HTR-8/SVneo (cell line): ENCODE measurements around the gene PRR33.

Source experiments
- DNase-seq: peaks from one replicate; pipeline ENCODE4 v3.0.0; 2011; ENCODE audit warnings: low spot score, mixed read lengths; ENCODE audit not compliant: insufficient read length
- FAIRE-seq: peaks from 2 replicates; lab custom pipeline; 2011; peaks lifted over from hg19 to GRCh38; lab: Jason Lieb, UNC

Gene PRR33

DNA sequence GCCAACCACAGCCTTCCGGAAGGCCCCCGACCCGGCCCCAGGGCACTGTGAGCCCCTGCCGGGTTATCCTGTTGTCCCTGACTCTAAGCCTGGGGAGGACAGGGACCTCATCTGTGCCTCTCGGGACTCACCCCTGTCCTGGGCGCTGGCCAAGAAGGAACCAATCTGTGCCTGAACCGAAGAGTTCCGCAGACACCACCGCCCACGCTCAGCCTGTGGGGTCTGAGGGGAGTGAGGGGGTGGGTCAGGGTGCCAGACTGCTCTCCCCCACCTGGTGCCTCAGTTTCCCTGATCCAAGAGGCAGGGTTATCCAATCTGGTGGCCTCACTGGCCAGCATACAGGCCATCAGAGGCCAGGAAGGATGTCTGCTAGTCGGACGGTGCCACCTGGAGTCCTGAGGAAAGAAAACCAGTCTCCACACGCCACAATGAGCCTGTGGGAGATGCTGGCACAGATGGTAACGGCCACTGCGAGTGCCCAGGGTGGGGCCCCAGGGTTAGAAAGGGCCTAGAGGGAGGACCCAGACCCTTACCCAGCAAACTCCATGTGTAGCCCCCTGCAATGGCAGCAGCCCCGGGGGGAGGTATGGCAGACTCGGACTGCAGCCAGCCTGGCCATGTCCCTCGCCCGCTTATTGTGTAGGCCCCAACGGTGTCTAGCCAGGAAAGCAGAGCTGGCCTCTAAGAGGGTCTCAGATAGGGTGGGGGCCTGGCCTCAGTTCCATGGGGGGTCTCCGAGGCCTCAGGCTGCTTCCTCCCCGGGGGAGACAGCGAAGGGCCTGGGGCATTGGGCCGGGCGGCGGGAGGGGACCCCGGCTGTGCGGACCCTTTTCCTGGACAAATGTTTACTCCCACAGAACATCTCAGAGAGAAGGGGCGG, 27.0 kb upstream of the PRR33 start:
- no peak for DNase-seq
- FAIRE-seq, result no peak

DNA sequence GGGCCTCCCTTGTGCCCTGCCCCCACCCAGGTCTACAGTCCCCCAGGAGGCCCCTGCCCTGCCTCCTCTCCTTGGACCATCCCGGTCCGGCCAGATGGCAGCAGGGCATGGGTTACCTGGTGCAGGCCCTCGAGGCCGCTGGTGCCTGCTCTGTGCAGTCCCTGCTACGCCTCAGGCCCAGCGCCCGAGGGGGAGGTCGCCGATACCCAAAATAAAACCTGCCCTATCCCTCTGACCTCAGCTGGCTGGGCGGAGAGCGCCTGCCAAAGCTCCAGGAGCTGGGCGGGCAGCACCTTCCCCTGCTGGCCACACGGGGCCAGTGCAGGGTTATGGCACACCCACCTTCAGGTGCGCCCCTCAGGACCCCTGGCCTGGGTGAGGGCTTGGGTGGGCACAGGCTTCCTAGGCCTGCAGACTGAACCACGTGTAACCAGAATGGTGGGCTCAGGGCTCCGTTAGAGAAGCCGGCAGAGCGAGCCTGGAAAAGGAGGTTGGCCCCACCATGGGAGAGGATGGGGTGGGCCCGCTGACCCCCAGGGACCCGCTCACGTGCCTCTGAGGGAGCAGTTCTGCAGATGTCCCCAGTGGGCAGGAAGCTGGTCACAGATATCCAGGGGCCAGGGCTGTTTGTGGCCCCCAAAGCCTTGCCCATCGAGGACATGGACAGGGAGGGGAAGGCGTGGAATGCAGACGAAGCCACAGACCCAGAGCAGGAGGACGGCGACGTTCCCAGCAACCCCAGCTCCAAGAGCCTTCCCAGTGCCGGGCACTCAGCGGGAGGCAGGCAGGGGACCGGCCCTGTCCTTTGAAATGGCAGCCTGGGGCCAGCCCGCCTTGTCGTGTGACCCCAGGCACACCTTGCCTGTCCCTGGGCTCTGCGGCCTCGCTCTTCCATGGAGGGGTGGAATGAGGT, 26.1 kb upstream of the PRR33 start:
- DNase-seq (no peak), FAIRE-seq (no peak)

DNA sequence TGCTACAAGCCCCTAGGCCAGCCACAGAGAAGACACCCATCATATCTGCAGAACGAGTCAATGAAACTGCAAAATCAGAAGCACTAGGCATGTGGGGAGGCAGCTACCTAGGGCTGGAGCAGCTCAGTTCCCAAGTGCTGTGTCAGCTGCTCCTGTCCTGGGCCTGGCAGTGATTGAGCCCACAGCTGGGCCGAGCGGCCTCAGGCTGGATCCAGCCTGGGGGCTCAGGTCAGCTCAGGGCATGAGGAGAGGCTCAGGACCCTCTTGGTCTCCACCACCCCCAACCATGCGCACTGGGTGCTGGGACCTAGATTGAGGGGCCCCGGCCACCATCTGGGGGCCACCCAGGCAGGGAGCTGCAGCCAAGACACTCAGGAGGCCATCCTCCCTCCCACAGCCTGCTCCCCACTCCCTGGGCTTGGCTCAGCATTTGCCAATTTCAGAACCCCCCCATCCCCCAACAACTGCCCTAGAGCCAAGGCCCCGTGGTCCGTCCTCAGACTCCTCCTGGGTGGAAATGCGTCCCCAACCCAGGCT, 25.4 kb upstream of the PRR33 start:
- DNase-seq, result no peak
- no peak for FAIRE-seq

GRCh38 chr11:1916132-1916985, 24.7 kb upstream of the PRR33 start:
- FAIRE-seq (no peak), DNase-seq (no peak)

DNA sequence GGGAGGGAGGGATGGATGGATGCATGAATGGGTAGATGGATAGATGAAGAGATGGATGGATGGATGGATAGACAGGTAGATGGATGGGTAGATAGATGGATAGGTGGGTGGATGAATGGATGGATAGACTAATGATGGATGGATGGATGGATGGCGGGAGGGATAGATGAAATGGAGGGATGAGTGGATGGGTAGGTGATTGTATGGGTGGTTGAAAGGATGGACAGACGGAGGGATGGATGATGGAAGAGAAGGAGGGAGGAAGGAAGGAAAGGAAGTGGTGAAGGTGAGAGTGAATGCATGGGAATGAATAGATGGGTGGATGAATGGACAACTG, 24.1 kb upstream of the PRR33 start:
- FAIRE-seq (peak; percentile 23), DNase-seq (no peak)

DNA sequence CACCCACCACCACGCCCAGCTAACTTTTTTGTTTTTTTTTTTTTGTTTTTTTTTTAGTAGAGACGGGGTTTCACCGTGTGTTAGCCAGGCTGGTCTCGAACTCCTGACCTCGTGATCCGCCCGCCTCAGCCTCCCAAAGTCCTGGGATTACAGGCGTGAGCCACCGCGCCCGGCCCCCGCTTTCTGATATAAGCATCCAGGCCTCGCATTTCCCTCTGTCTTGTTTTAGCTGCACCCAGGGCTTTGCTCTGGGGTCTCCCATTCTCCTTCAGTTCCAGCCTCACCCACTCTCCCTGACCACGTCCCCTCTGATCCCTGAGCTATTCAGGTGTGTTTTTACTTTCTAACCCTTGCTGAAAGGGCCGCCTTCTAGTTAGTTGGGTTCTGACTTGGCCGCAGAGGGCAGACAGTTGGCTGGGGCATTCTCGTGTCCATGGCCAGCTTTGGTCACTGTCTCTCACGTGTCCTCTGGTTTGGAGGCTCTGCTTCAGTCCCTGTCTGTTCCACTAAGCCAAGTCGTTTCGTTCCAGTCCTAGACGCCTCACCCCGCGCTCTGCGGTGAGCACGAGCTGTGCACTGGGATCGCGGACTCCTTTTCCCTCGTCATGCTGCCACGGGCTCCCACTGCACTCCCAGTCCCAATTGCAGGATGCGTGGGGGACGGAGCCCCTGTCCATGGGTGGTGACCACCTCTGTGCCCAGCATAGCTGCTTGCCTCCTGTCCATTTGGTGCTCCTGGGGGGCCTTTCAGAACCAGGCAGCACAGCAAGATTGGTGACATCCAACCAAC, 21.8 kb upstream of the PRR33 start:
- FAIRE-seq (no peak), DNase-seq (no peak)

GRCh38 chr11:1912289-1912878, 20.7 kb upstream of the PRR33 start:
- DNase-seq (no peak), FAIRE-seq (no peak)

DNA sequence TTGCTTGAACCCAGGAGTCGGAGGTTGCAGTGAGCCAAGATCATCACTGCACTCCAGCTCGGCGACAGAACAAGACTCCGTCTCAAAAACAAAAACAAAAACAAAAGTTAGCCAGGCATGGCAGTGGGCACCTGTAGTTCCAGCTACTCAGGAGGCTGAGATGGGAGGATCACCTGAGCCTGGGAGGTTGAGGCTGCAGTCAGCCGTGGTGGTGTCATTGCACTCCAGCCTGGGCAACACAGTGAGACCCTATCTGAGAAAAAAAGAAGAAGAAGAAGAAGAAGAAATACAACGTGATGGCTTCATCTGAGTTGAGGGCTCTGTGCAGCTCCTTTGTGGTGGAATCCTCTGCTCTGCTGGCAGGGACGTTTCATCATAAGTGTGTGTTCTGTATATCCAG, 17.8 kb upstream of the PRR33 start:
- DNase-seq (no peak), FAIRE-seq (no peak)

DNA sequence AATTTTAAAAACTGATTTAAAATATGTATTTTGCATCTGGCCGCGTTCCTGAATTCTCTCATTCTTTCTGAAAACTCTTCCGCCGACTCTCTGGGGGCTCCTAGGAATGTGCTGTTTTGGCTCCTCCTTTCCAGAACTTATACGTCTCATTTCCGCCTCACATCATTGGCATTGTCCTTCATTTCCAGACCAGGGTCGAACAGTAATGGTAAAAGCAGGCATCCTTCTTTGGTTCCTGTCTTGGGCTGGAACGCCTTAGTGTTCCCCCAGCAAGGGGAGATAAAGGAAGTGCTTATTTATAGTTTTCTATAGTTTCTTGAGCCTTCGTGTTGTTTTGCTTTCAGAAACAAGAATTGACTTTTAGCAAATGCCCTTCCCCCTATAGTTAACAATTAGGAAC, 16.9 kb upstream of the PRR33 start:
- no peak for DNase-seq
- FAIRE-seq, result no peak

- FAIRE-seq (no peak), DNase-seq (no peak)
Observed at GRCh38 chr11:1906611-1907423, 15.1 kb upstream of the PRR33 start.

- FAIRE-seq (no peak), DNase-seq (no peak)
Observed at GRCh38 chr11:1906181-1906580, 14.5 kb upstream of the PRR33 start.

- no peak for FAIRE-seq
- DNase-seq, result no peak
Observed at GRCh38 chr11:1899686-1900085, 8.0 kb upstream of the PRR33 start.

DNA sequence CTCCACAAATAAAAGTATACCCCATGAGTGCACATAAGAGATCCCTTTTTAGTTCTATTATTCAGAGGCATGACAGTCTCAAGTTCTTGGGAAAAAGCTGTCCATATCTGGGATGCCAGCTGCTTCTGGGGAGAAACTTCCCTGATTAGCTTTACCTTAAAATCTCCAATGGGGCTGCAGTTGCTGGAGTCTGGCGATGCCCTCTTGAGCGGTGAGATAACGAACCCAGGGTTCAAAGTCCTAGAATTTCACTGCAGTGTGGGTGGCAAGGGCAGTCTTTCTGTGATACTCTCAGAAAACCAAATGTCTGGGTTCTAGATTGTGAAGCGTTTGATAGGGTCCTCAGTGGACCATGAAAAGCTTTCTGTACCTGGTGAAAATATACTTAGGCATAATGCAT, 7.4 kb upstream of the PRR33 start:
- no peak for FAIRE-seq
- no peak for DNase-seq

GRCh38 chr11:1896923-1897322, 5.2 kb upstream of the PRR33 start:
- no peak for FAIRE-seq
- DNase-seq, result no peak

DNA sequence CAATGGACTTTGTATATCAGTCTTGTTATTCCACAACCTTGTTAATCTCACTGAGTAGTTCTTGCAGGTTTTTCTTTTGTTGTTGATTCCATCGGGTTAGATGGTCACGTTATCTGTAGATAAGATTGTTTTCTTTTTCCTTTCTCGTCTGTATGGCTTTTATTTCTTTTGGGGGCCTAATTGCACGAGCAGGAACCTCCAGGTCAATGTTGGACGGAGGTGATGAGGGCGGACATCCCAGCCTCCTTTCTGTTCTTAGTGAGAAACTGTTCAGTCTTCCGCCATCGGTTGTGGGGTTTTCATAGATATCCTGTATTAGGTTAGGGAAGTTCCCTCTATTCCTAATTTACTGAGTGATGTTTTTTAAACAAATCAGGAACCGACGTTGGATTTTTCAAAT, 4.8 kb upstream of the PRR33 start:
- FAIRE-seq, result no peak
- no peak for DNase-seq

- FAIRE-seq, result no peak
- no peak for DNase-seq
Observed at GRCh38 chr11:1894759-1895158, 3.1 kb upstream of the PRR33 start.

- no peak for DNase-seq
- FAIRE-seq, result no peak
Observed at GRCh38 chr11:1893581-1894359, 2.1 kb upstream of the PRR33 start.

- DNase-seq, result no peak
- FAIRE-seq, result peak; percentile 9
Observed at GRCh38 chr11:1892558-1892957, 863 bp upstream of the PRR33 start.
